ENCODE results near the gene PIEZO1.
A peak's percentile ranks its signal among the peaks of the same experiment; 100 is the strongest.
"Not testable (repeated sequence)": the region's sequence is repeated elsewhere in the genome, so short reads cannot be mapped to it uniquely, and the experiment has no call there.

Gene PIEZO1

DNA sequence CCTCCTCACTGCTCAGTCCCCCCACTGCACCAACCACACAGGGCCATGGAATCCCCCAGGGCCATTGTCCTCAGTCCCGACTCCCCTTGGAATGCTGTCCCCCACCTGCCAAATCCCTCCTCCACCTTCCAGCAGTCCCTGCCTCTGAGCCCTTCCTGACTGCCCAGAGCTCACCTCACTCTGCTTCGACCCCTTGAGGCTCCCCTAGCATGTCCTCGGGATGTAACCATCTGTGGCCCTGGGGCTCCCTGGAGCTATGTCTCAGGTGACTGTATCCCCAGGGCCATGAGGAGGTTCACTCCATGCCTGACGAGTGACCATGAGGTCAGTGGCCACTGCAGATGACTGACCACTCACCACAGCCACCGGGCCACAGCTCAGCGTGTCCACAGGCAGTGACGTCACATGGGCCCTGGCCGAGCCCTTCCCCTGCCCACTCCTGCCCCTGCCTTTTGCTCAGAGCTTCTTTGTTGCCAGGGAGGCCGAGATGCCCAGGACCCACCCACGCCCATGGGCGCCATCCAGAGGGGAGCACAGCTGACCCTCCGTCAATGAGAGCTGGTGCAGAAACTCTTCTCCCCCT, 7.7 kb upstream of the PIEZO1 start:
- no peak for TF ChIP-seq EZH2 (IDR thresholded peaks at IDR 0.05)
- TF ChIP-seq POLR2AphosphoS5 (IDR thresholded peaks at IDR 0.05; ENCODE audit: borderline replicate concordance, low read depth, low read length) = no peak
- no peak for TF ChIP-seq FOXP2 (optimal IDR thresholded peaks at IDR 0.05; ENCODE audit: control extremely low read depth, extremely low read length, insufficient read depth)
- Histone ChIP-seq H3K36me3 (ENCODE audit: insufficient read depth, low read length) (no peaks in the 10 kb centered on the region), H3K4me3 (no peak overlapping the region), H3K9me3 (ENCODE audit: low read depth, low read length) (no peaks in the 10 kb centered on the region), H3K9ac (ENCODE audit: insufficient read length) (no peak overlapping the region), H3K27ac (no peak overlapping the region)
- DNase-seq (ENCODE audit: low read depth, low spot score) = no peak

DNA sequence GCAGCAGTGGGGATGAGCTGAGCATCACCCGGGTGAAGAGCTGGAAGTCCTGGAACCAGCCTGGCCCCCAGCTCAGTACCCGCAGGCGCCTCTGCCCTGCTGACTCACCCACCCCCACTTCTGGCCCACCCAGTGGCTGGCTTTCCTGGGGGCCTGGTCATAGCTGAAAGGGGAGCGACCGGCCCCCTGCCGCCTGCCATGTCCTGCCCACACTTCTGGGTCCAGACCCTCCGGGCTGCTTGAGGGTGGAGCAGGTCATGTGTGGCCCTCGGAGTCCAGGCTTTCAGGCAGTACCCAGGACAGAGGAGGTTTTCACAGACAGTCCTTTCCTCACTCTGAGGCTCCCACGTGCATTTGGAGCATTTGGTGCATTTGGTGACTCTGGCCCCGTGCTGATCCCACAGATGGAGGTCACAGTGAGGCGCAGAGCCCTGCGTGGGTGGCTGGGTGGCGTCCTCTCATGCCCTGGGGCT, 7.1 kb upstream of the PIEZO1 start:
- Histone ChIP-seq H3K27ac (no peak overlapping the region), H3K9ac (ENCODE audit: insufficient read length) (no peak overlapping the region), H3K9me3 (ENCODE audit: low read depth, low read length) (no peaks in the 10 kb centered on the region), H3K36me3 (ENCODE audit: insufficient read depth, low read length) (no peaks in the 10 kb centered on the region), H3K4me3 (no peak overlapping the region)
- DNase-seq (ENCODE audit: low read depth, low spot score) = no peak
- no peak for TF ChIP-seq FOXP2 (optimal IDR thresholded peaks at IDR 0.05; ENCODE audit: control extremely low read depth, extremely low read length, insufficient read depth)
- TF ChIP-seq EZH2 (IDR thresholded peaks at IDR 0.05) = no peak
- TF ChIP-seq POLR2AphosphoS5 (IDR thresholded peaks at IDR 0.05; ENCODE audit: borderline replicate concordance, low read depth, low read length) = no peak

DNA sequence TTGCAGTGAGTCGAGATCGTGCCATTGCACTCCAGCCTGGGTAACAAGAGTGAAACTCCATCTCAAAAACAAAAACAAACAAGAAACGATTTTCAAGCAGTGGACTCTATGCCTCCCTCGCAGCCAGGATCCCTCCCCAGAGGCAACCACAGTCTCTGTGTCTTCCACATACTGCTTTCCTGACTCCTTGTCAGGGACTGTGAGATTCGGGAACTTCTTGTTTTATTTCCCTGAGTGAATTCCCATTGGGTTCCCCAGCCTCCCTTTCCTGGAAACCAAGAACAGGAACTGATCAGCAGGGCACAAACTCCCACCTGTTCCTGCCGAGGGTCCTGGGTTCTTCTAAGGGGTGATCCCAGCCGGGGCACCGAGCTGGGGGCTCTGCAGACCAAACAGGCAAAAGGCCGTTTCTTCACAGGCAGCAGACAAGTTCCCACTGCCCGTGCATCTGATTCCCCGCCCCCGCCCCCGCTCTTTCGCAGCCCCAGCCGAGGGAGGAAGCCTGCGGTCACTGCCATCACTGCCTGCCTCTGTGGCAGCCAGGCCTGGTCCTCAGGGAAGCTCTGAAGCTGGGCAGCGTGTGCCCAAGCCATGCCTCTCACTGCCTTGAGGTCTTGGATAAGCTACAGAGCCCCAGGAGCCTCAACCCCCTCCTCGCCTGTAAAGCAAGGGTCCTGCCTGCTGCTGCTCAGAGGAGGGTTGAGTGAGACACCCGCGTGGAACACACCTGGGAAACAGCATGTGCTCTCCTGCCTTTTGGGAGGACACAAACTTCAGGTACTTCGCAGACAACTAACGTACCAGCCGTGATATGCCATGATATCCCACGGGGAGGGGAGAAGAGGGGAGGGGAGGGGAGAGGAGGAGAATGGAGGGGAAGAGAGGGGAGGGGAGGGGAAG, 5.5 kb upstream of the PIEZO1 start:
- Histone ChIP-seq H3K27ac (no peak overlapping the region), H3K9ac (ENCODE audit: insufficient read length) (no peak overlapping the region), H3K4me3 (no peak overlapping the region), H3K36me3 (ENCODE audit: insufficient read depth, low read length) (no peaks in the 10 kb centered on the region), H3K9me3 (ENCODE audit: low read depth, low read length) (no peaks in the 10 kb centered on the region)
- TF ChIP-seq POLR2AphosphoS5 (IDR thresholded peaks at IDR 0.05; ENCODE audit: borderline replicate concordance, low read depth, low read length) (no peak), EZH2 (IDR thresholded peaks at IDR 0.05) (no peak), FOXP2 (optimal IDR thresholded peaks at IDR 0.05; ENCODE audit: control extremely low read depth, extremely low read length, insufficient read depth) (no peak)
- DNase-seq (ENCODE audit: low read depth, low spot score) = no peak

DNA sequence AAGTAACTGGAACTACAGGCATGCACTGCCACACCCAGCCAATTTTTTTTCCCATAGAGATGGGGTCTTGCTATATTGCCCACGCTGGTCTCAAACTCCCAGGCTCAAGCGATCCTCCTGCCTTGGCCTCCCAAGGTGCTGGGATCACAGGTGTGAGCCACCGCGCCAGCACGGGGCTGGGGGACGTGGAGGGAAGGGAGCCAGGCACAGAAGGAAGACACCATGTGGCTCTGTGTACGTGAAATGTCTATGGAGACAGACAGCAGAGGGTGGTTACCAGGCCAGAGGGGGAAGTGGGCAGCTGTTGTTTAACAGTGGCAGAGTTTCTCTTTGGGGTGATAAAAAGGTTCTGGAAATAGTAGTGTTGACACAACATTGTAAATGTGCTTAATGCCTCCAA, 4.6 kb upstream of the PIEZO1 start:
- Histone ChIP-seq H3K27ac (no peak overlapping the region), H3K9me3 (ENCODE audit: low read depth, low read length) (no peaks in the 10 kb centered on the region), H3K9ac (ENCODE audit: insufficient read length) (no peak overlapping the region), H3K36me3 (ENCODE audit: insufficient read depth, low read length) (no peaks in the 10 kb centered on the region), H3K4me3 (no peak overlapping the region)
- TF ChIP-seq POLR2AphosphoS5 (IDR thresholded peaks at IDR 0.05; ENCODE audit: borderline replicate concordance, low read depth, low read length) (no peak), EZH2 (IDR thresholded peaks at IDR 0.05) (no peak), FOXP2 (optimal IDR thresholded peaks at IDR 0.05; ENCODE audit: control extremely low read depth, extremely low read length, insufficient read depth) (no peak)
- DNase-seq (ENCODE audit: low read depth, low spot score) = no peak

DNA sequence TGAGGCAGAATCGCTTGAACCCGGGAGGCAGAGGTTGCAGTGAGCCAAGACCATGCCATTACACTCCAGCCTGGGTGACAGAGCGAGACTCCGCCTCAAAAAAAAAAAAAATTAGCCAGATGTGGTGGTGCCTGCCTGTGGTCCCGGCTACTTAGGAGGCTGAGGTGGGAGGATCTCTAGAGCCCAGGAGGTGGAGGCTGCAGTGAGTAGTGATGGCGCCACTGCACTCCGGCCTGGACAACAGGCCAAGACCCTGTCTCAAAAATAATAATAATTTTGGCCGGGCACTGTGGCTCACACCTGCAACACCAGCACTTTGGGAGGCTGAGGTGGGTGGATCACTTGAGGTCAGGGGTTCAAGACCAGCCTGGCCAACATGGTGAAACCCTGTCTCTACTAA, 3.7 kb upstream of the PIEZO1 start:
- not testable (repeated sequence) for DNase-seq (ENCODE audit: low read depth, low spot score); H3K9me3 ChIP-seq (ENCODE audit: low read depth, low read length); H3K27ac ChIP-seq; H3K36me3 ChIP-seq (ENCODE audit: insufficient read depth, low read length); H3K4me3 ChIP-seq; H3K9ac ChIP-seq (ENCODE audit: insufficient read length)

DNA sequence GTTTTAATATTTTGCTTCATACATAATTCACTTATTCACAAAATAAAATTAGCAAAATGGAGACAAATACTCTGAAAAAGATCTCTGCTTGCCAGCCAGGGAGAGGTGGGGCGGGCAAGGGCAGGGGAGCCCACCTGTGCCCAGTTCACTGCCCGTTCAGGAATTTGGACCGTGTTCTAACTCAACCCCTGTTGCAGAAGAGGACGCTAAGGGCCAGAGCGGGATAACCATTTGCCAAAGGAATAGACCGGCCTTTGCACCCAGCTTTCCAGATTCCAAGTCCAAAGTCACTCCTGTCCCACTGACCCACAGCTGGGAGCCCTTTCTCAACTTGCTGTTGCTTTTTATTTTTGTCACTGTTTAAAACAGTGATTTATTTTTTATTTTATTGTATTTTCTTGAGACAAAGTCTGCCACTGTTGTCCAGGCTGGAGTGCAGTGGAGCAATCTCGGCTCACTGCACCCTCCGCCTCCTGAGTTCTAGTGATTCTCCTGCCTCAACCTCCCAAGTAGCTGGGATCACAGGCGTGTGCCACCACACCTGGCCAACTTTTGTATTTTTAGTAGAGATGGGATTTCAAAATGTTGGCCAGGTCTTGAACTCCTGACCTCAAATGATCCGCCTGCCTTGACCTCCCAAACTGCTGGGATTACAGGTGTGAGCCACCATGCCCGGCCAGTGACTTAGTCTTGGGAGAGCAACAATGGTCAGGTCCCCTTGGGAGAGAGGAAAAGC, 2.7 kb upstream of the PIEZO1 start:
- DNase-seq (ENCODE audit: low read depth, low spot score) = no peak
- H3K9ac ChIP-seq (ENCODE audit: insufficient read length) = no peak overlapping the region
- no peaks in the 10 kb centered on the region for H3K36me3 ChIP-seq (ENCODE audit: insufficient read depth, low read length)
- TF ChIP-seq POLR2AphosphoS5 (IDR thresholded peaks at IDR 0.05; ENCODE audit: borderline replicate concordance, low read depth, low read length) (no peak), FOXP2 (optimal IDR thresholded peaks at IDR 0.05; ENCODE audit: control extremely low read depth, extremely low read length, insufficient read depth) (no peak), EZH2 (IDR thresholded peaks at IDR 0.05) (no peak)
- no peaks in the 10 kb centered on the region for H3K9me3 ChIP-seq (ENCODE audit: low read depth, low read length)
- no peak overlapping the region for H3K4me3 ChIP-seq
- H3K27ac ChIP-seq = no peak overlapping the region

DNA sequence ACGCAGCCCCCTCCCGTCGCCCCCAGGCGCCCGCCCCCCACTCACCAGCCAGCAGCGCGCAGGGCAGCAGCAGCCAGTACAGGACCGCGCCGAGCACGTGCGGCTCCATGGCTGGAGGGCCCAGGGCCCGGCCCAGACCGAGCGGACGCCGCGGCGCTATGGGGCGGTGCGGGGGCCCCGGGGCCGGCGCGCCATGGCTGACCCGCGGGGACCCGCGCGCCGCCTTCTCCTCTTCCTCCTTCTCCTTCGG, 239 bp downstream of the PIEZO1 start:
- TF ChIP-seq POLR2AphosphoS5 (IDR thresholded peaks at IDR 0.05; ENCODE audit: borderline replicate concordance, low read depth, low read length) = no peak
- no peak for TF ChIP-seq EZH2 (IDR thresholded peaks at IDR 0.05)
- no peak for TF ChIP-seq FOXP2 (optimal IDR thresholded peaks at IDR 0.05; ENCODE audit: control extremely low read depth, extremely low read length, insufficient read depth)
- Histone ChIP-seq H3K27ac (peak overlapping the region; percentile 83), H3K9ac (ENCODE audit: insufficient read length) (peak overlapping the region; percentile 79)

DNA sequence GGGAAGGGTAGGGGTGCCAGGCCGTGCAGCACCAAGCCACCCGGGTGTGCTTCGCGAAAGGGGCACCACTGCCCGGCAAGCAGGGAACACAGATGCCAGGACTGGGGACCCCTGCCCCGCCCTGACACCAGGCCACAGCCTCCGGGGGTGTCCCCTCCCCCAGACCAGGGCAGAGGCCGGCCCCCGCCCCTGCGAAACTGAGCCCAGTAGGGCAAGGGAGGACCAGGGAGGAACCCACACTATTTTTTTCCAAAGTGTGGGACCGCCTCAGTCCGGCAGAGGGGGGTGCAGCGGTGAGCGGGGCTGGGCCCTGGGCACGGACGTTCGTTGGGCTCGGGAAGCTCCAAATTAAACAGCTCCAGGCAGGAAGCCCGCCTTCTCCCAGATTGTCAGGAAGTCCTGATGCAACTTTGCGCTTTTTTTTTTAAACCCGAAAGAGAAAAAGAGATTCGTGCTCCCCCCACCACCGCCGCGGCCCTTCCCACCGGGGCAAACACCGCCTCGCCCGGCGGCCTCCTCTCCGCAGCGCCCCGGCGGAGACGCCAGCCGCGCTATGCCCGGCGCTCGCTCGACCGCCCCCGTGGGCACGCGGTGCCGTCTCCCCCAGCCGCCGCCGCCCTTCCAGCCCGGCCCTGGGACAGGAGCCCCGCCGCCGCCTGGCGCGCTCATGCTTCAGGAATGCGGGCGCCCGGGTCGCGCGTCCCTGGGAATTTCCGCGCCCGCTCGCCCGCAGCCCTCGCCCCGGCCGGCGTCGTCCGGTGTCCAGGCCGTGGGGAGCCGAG, 755 bp downstream of the PIEZO1 start:
- Histone ChIP-seq H3K9ac (ENCODE audit: insufficient read length) (peak overlapping the region; percentile 79), H3K9me3 (ENCODE audit: low read depth, low read length) (no peaks in the 10 kb centered on the region), H3K36me3 (ENCODE audit: insufficient read depth, low read length) (no peaks in the 10 kb centered on the region), H3K27ac (peak overlapping the region; percentile 83), H3K4me3 (peak overlapping the region; percentile 80)
- no peak for TF ChIP-seq EZH2 (IDR thresholded peaks at IDR 0.05)
- TF ChIP-seq FOXP2 (optimal IDR thresholded peaks at IDR 0.05; ENCODE audit: control extremely low read depth, extremely low read length, insufficient read depth) = no peak
- no peak for TF ChIP-seq POLR2AphosphoS5 (IDR thresholded peaks at IDR 0.05; ENCODE audit: borderline replicate concordance, low read depth, low read length)
- no peak for DNase-seq (ENCODE audit: low read depth, low spot score)

More for the DNA sequence above, 239 bp downstream of the PIEZO1 start:
- Histone ChIP-seq H3K4me3 (peak overlapping the region; percentile 80), H3K9me3 (ENCODE audit: low read depth, low read length) (no peaks in the 10 kb centered on the region), H3K36me3 (ENCODE audit: insufficient read depth, low read length) (no peaks in the 10 kb centered on the region)
- DNase-seq (ENCODE audit: low read depth, low spot score) = no peak

Measured in SK-N-MC (cell line).